ENCODE results near the gene ERCC3. TPM values are rescaled to one million over a fixed set of nuclear protein-coding genes. Genes with fewer than 3 reads are reported as not detected.

ERCC3 gene
- total RNA-seq, 1 experiment from 2014 or later: 52.7 TPM

DNA sequence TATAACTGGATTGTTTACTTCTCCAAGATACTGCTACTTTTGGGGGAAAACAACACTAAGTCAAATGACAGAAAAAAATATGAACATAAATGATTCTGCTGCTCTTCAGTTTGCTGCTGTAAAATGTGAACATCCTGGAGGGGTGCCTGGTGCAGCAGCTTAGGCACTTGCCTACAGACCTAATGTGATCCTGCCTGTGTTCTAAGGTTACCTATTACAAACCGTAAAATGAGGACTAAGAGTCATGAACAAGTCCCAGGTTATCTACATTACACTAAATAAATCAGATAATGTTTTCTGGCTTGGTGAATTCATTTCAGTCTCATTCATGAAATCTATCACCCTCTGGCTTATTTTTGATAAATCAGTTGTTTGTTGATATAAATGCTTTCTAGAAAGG is 38.4 kb upstream of the ERCC3 start:
- ATAC-seq: no peak

More for the DNA sequence above, 38.4 kb upstream of the ERCC3 start:
- intact Hi-C loops (cut with micrococcal nuclease): no loop called here
- Histone ChIP-seq H3K9ac (ENCODE audit: low read length) (no peak overlapping the region), H3K4me1 (ENCODE audit: control insufficient read depth in 1 of 2, insufficient read depth in 2 of 2, low read length in 2 of 2) (no peaks in the 10 kb centered on the region), H3K9me3 (ENCODE audit: control insufficient read depth in 1 of 2, insufficient read depth in 1 of 2, low read depth in 1 of 2, low read length in 2 of 2) (no peaks in the 10 kb centered on the region), H3K36me3 (ENCODE audit: control insufficient read depth in 1 of 2, insufficient read depth in 2 of 2, low read length in 2 of 2) (peaks cover 0 to 5% of the 10 kb centered on the region in 2 experiments; a peak in 1 of 4 replicates), H3K4me2 (ENCODE audit: low read length) (no peak overlapping the region), H3K9me2 (ENCODE audit: insufficient read depth) (no peaks in the 10 kb centered on the region), H3K79me2 (ENCODE audit: insufficient read depth, low read length) (no peaks in the 10 kb centered on the region), H2AFZ (ENCODE audit: low read depth, low read length, poor library complexity, severe bottlenecking) (no peak overlapping the region), H3K4me3 (replicated peaks in 1 of 2; ENCODE audit: low read depth in 1 of 2, low read length in 2 of 2) (no peak overlapping the region), H4K20me1 (ENCODE audit: insufficient read depth) (no peaks in the 10 kb centered on the region), H3K27ac (ENCODE audit: low read depth, low read length) (no peak overlapping the region), H3K27me3 (ENCODE audit: insufficient read depth, low read length) (no peaks in the 10 kb centered on the region)
- RAD21 ChIA-PET (ENCODE audit: low non-redundant PET in 1 of 2, low total read pairs in 2 of 2, uncharacterized antibody in 2 of 2, unreplicated experiment in 2 of 2): no interaction called here
- DNase-seq (ENCODE audit: low read depth, low spot score): no peak
- CTCF ChIA-PET: no interaction called here
- TF ChIP-seq ZFX (IDR thresholded peaks at IDR 0.05) (no peak), EGR1 (IDR thresholded peaks at IDR 0.05; ENCODE audit: low read depth) (no peak), JUND (IDR thresholded peaks at IDR 0.05) (no peak), YY1 (IDR thresholded peaks at IDR 0.05; ENCODE audit: extremely low read depth, insufficient replicate concordance, low read depth, low read length) (no peak), ZNF274 (IDR thresholded peaks at IDR 0.05; ENCODE audit: low read depth, low read length) (no peak), POLR2AphosphoS5 (IDR thresholded peaks at IDR 0.05; ENCODE audit: low read depth, low read length) (no peak), EZH2phosphoT487 (IDR thresholded peaks at IDR 0.05; ENCODE audit: borderline replicate concordance) (no peak), SP1 (IDR thresholded peaks at IDR 0.05; ENCODE audit: low read depth) (no peak), RAD21 (IDR thresholded peaks at IDR 0.05; ENCODE audit: low read depth) (no peak)
- TF ChIP-seq, protein P1, sequence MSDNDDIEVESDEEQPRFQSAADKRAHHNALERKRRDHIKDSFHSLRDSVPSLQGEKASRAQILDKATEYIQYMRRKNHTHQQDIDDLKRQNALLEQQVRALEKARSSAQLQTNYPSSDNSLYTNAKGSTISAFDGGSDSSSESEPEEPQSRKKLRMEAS (IDR thresholded peaks at IDR 0.05): no peak
- TF ChIP-seq, protein P2, sequence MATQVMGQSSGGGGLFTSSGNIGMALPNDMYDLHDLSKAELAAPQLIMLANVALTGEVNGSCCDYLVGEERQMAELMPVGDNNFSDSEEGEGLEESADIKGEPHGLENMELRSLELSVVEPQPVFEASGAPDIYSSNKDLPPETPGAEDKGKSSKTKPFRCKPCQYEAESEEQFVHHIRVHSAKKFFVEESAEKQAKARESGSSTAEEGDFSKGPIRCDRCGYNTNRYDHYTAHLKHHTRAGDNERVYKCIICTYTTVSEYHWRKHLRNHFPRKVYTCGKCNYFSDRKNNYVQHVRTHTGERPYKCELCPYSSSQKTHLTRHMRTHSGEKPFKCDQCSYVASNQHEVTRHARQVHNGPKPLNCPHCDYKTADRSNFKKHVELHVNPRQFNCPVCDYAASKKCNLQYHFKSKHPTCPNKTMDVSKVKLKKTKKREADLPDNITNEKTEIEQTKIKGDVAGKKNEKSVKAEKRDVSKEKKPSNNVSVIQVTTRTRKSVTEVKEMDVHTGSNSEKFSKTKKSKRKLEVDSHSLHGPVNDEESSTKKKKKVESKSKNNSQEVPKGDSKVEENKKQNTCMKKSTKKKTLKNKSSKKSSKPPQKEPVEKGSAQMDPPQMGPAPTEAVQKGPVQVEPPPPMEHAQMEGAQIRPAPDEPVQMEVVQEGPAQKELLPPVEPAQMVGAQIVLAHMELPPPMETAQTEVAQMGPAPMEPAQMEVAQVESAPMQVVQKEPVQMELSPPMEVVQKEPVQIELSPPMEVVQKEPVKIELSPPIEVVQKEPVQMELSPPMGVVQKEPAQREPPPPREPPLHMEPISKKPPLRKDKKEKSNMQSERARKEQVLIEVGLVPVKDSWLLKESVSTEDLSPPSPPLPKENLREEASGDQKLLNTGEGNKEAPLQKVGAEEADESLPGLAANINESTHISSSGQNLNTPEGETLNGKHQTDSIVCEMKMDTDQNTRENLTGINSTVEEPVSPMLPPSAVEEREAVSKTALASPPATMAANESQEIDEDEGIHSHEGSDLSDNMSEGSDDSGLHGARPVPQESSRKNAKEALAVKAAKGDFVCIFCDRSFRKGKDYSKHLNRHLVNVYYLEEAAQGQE (IDR thresholded peaks at IDR 0.05; ENCODE audit: low read depth): no peak
- POLR2A ChIA-PET: interaction anchor here (0.7 kb wide), 1 partner anchor 88 kb away, joined by 3 read pairs; no protein-coding TSS in a partner anchor
- BruUV-seq (replicated peaks): no TSS peak
